OCI-LY1 (cell line): ENCODE data around the gene TIAM1.

Experiments
- H2AFZ ChIP-seq: fragments of 200-600 bp; sonication (generic), shearing (Covaris generic); 2 replicates; pipeline ENCODE4 v1.6.0; 2014; ENCODE audit warnings: antibody characterized with exemption, mild to moderate bottlenecking, low read length
- H3F3A ChIP-seq: fragments of 200-600 bp; sonication (generic), shearing (Covaris generic); 2 replicates; pipeline ENCODE4 v1.6.0; 2014; ENCODE audit warnings: mild to moderate bottlenecking, antibody characterized with exemption, low read length, moderate library complexity; ENCODE audit not compliant: insufficient read depth
- H3K27ac ChIP-seq: fragments of 200-600 bp; sonication (generic); 2 replicates; pipeline ENCODE4 v1.5.1; 2014; ENCODE audit warnings: low read length, mixed run types, mild to moderate bottlenecking, low read depth; ENCODE audit not compliant: poor library complexity, severe bottlenecking
- H3K27me3 ChIP-seq: fragments of 200-600 bp; sonication (generic); 2 replicates; pipeline ENCODE4 v1.6.0; 2014; ENCODE audit warnings: antibody characterized with exemption, mild to moderate bottlenecking, low read length, moderate library complexity; ENCODE audit not compliant: insufficient read depth
- H3K36me3 ChIP-seq: fragments of 200-600 bp; sonication (generic); 2 replicates; pipeline ENCODE4 v1.6.1; 2014; ENCODE audit warnings: mild to moderate bottlenecking, antibody characterized with exemption, low read length, moderate library complexity, mixed read lengths; ENCODE audit not compliant: insufficient read depth
- H3K4me1 ChIP-seq: fragments of 200-600 bp; sonication (generic); 2 replicates; pipeline ENCODE4 v1.5.1; 2014; ENCODE audit warnings: mild to moderate bottlenecking, low read length, moderate library complexity; ENCODE audit not compliant: insufficient read depth, severe bottlenecking
- H3K4me2 ChIP-seq: fragments of 200-600 bp; sonication (generic), shearing (Covaris generic); 2 replicates; pipeline ENCODE4 v1.6.1; 2014; ENCODE audit warnings: low read length
- H3K4me3 ChIP-seq: fragments of 200-600 bp; sonication (generic); 2 replicates; pipeline ENCODE4 v1.5.1; 2014; ENCODE audit warnings: low read length, low read depth, mild to moderate bottlenecking, mixed read lengths; ENCODE audit not compliant: poor library complexity, severe bottlenecking
- H3K79me2 ChIP-seq: fragments of 200-600 bp; shearing (Covaris generic); 2 replicates; pipeline ENCODE4 v1.6.1; 2016; ENCODE audit warnings: mixed run types, low read length, mixed read lengths; ENCODE audit not compliant: insufficient read depth
- H3K9ac ChIP-seq: fragments of 200-600 bp; sonication (generic), shearing (Covaris generic); 2 replicates; pipeline ENCODE4 v1.6.1; 2014; ENCODE audit warnings: mild to moderate bottlenecking, low read length, mixed read lengths
- H3K9me2 ChIP-seq: fragments of 200-600 bp; sonication (generic), shearing (Covaris generic); 2 replicates; pipeline ENCODE4 v1.6.1; 2014; ENCODE audit warnings: low read depth, mild to moderate bottlenecking, low read length, mixed read lengths
- H3K9me3 ChIP-seq: fragments of 200-600 bp; shearing (Covaris generic); 2 replicates; pipeline ENCODE4 v1.6.1; 2014; ENCODE audit warnings: low read length, mixed read lengths
- H4K20me1 ChIP-seq: fragments of 200-600 bp; sonication (generic), shearing (Covaris generic); 2 replicates; pipeline ENCODE4 v1.6.0; 2016; ENCODE audit warnings: mild to moderate bottlenecking, low read length; ENCODE audit not compliant: insufficient read depth
- EZH2 ChIP-seq: fragments of 200-600 bp; sonication (generic), shearing (Covaris generic); IDR thresholded peaks from 2 replicates; pipeline ENCODE4 v1.8.0; 2017; ENCODE audit warnings: borderline replicate concordance, mixed run types, mild to moderate bottlenecking, antibody characterized with exemption, low read length, moderate library complexity, mixed read lengths
- TF ChIP-seq, protein P1 (sequence below): fragments of 200-600 bp; sonication (generic), shearing (Covaris generic); IDR thresholded peaks from 2 replicates; pipeline ENCODE4 v1.5.1; 2017; ENCODE audit warnings: mild to moderate bottlenecking, antibody characterized with exemption, low read length, moderate library complexity, mixed read lengths

The TIAM1 gene

GRCh38 chr21:31278511-31279130, 65.4 kb downstream of the TIAM1 start:
- TF ChIP-seq, protein P1, sequence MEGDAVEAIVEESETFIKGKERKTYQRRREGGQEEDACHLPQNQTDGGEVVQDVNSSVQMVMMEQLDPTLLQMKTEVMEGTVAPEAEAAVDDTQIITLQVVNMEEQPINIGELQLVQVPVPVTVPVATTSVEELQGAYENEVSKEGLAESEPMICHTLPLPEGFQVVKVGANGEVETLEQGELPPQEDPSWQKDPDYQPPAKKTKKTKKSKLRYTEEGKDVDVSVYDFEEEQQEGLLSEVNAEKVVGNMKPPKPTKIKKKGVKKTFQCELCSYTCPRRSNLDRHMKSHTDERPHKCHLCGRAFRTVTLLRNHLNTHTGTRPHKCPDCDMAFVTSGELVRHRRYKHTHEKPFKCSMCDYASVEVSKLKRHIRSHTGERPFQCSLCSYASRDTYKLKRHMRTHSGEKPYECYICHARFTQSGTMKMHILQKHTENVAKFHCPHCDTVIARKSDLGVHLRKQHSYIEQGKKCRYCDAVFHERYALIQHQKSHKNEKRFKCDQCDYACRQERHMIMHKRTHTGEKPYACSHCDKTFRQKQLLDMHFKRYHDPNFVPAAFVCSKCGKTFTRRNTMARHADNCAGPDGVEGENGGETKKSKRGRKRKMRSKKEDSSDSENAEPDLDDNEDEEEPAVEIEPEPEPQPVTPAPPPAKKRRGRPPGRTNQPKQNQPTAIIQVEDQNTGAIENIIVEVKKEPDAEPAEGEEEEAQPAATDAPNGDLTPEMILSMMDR: no peak
- no peak for TF ChIP-seq EZH2
- no peaks in the 10 kb centered on the region for H3K9me2 ChIP-seq

GRCh38 chr21:31276663-31277062, 67.4 kb downstream of the TIAM1 start:
- H3K9me2 ChIP-seq: no peaks in the 10 kb centered on the region
- no peaks in the 10 kb centered on the region for H3K4me1 ChIP-seq
- H3K79me2 ChIP-seq: no peaks in the 10 kb centered on the region
- no peak overlapping the region for H2AFZ ChIP-seq
- no peaks in the 10 kb centered on the region for H3K36me3 ChIP-seq
- H4K20me1 ChIP-seq: no peaks in the 10 kb centered on the region
- H3K9me3 ChIP-seq: no peaks in the 10 kb centered on the region
- no peak for TF ChIP-seq EZH2
- TF ChIP-seq, protein P1: no peak
- no peak overlapping the region for H3K4me2 ChIP-seq
- no peak overlapping the region for H3K4me3 ChIP-seq
- H3K9ac ChIP-seq: no peak overlapping the region
- H3K27ac ChIP-seq: no peak overlapping the region
- H3F3A ChIP-seq: no peaks in the 10 kb centered on the region
- H3K27me3 ChIP-seq: no peaks in the 10 kb centered on the region

More at GRCh38 chr21:31278511-31279130, 65.4 kb downstream of the TIAM1 start:
- Histone ChIP-seq H3K9ac (no peak overlapping the region), H3K79me2 (no peaks in the 10 kb centered on the region), H3K4me3 (no peak overlapping the region), H2AFZ (no peak overlapping the region), H3F3A (no peaks in the 10 kb centered on the region), H3K27ac (no peak overlapping the region), H3K27me3 (no peaks in the 10 kb centered on the region), H3K4me2 (no peak overlapping the region), H3K9me3 (no peaks in the 10 kb centered on the region), H3K4me1 (no peaks in the 10 kb centered on the region), H3K36me3 (no peaks in the 10 kb centered on the region), H4K20me1 (no peaks in the 10 kb centered on the region)

DNA sequence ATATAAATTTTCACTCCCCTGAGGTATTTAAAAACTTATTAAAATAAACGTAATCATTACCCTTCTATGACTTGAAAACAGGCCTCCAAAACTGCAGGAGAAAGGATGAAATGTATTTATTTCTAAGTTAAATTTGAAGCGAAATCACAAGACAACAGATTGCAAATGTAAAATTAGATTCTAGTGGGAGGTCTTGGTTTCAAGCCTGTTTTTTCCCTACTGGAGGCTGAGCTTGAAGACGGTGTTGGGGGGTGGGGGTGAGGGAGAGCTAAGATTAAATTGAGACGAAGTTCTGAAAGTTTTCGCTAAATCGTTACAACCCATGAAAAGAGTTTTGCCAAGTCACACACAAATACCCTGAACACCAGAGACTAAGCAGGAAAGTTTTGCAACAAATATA, 68.2 kb downstream of the TIAM1 start:
- no peak overlapping the region for H3K4me3 ChIP-seq
- no peaks in the 10 kb centered on the region for H3K36me3 ChIP-seq
- TF ChIP-seq, protein P1: no peak
- no peaks in the 10 kb centered on the region for H3K9me3 ChIP-seq
- H3K4me1 ChIP-seq: no peaks in the 10 kb centered on the region
- no peaks in the 10 kb centered on the region for H3K27me3 ChIP-seq
- no peak overlapping the region for H3K9ac ChIP-seq
- H3K79me2 ChIP-seq: no peaks in the 10 kb centered on the region
- no peak overlapping the region for H3K27ac ChIP-seq
- H3K9me2 ChIP-seq: no peaks in the 10 kb centered on the region
- H2AFZ ChIP-seq: no peak overlapping the region
- H3K4me2 ChIP-seq: no peak overlapping the region
- H3F3A ChIP-seq: no peaks in the 10 kb centered on the region
- H4K20me1 ChIP-seq: no peaks in the 10 kb centered on the region
